Mammary epithelial cell (primary cell): Measurements from ENCODE around the gene GPR63.

Source experiments
- CTCF ChIP-seq, 2 donors: IDR thresholded peaks in 1 of 2; conservative IDR thresholded peaks in 1 of 2; 2 replicates each; pipeline ENCODE4 v1.5.1; 2011 to 2012; ENCODE audit warnings: inconsistent platforms in 2 of 2, low read length in 2 of 2, mild to moderate bottlenecking in 2 of 2, control low read depth in 1 of 2, low read depth in 1 of 2; ENCODE audit not compliant: insufficient read depth in 1 of 2; ENCODE audit errors: extremely low read depth in 1 of 2
- EZH2 ChIP-seq: IDR thresholded peaks from 2 replicates; pipeline ENCODE4 v1.6.1; 2012; ENCODE audit warnings: low read length, inconsistent platforms, borderline replicate concordance

- TF ChIP-seq CTCF (conservative IDR thresholded peaks at IDR 0.05 in 1 of 2, IDR thresholded peaks at IDR 0.05 in 1 of 2; ENCODE audit: extremely low read depth in 1 of 2, insufficient read depth in 1 of 2, low read depth in 1 of 2, low read length in 2 of 2), result no peak
- no peak for TF ChIP-seq EZH2
Observed at GRCh38 chr6:96876886-96877545, 39.7 kb upstream of the GPR63 start.
